ENCODE measurements around the gene CDH4. TPM values are rescaled to one million over a fixed set of nuclear protein-coding genes. Genes with fewer than 3 reads are reported as not detected.

The CDH4 gene
- total and polyA plus RNA-seq, 2 of the 8 experiments (the other 6 are each of a cell fraction or from before 2014, with no cell fraction given) = 4.3 to 7.9 TPM

GRCh38 chr20:61855286-61855685, 603.2 kb downstream of the CDH4 start:
- Histone ChIP-seq H4K20me1 (replicated peaks in 1 of 2; ENCODE audit: control insufficient read depth in 1 of 2, insufficient read depth in 2 of 2, low read length in 2 of 2) (peaks cover 1 to 2% of the 10 kb centered on the region in 2 experiments), H3K18ac (ENCODE audit: extremely low read depth, low read length) (no peak overlapping the region), H2BK12ac (ENCODE audit: low read depth, low read length) (no peak overlapping the region), H4K5ac (ENCODE audit: insufficient read length, low read depth, low read length) (no peak overlapping the region), H3K36me3 (ENCODE audit: control insufficient read depth in 2 of 4, insufficient read depth in 4 of 4, low read length in 3 of 4) (no peaks in the 10 kb centered on the region), H2BK5ac (ENCODE audit: low read depth, low read length) (no peak overlapping the region), H2AK5ac (ENCODE audit: low read depth, low read length) (no peak overlapping the region), H3K23ac (ENCODE audit: insufficient read length) (no peak overlapping the region), H3K14ac (ENCODE audit: insufficient read length) (no peak overlapping the region), H3K9me3 (ENCODE audit: insufficient read depth in 2 of 2, low read depth in 1 of 2, low read length in 1 of 2) (no peaks in the 10 kb centered on the region; a peak in 1 of 4 replicates), H4K91ac (replicated peaks; ENCODE audit: insufficient read length, low read length) (no peak overlapping the region), H3K9ac (replicated peaks in 1 of 4; ENCODE audit: extremely low read depth in 1 of 4, low read depth in 3 of 4, low read length in 3 of 4) (no peak overlapping the region), H2AFZ (ENCODE audit: low read length) (no peak overlapping the region), H2BK15ac (ENCODE audit: low read length) (no peak overlapping the region), H3K79me1 (ENCODE audit: low read depth, low read length) (no peaks in the 10 kb centered on the region; the same call in 1 of the 2 replicates), H3K4ac (replicated peaks; ENCODE audit: insufficient read length, low read depth, low read length) (no peak overlapping the region), H3K56ac (replicated peaks; ENCODE audit: insufficient read length, low read depth, low read length) (no peak overlapping the region), H2BK20ac (ENCODE audit: low read length) (no peak overlapping the region), H3K4me1 (replicated peaks in 1 of 4; ENCODE audit: control insufficient read depth in 3 of 4, insufficient read depth in 4 of 4, low read length in 3 of 4) (no peaks in the 10 kb centered on the region), H3K4me3 (ENCODE audit: extremely low read depth in 1 of 4, insufficient read depth in 2 of 4, low read depth in 3 of 4, low read length in 4 of 4) (no peak overlapping the region), H4K8ac (ENCODE audit: extremely low read depth, insufficient read depth, low read length) (no peak overlapping the region), H3K79me2 (ENCODE audit: control insufficient read depth in 1 of 2, insufficient read depth in 2 of 2, low read length in 2 of 2) (no peaks in the 10 kb centered on the region), H2BK120ac (replicated peaks; ENCODE audit: low read depth, low read length) (no peak overlapping the region), H3K27ac (ENCODE audit: low read depth, low read length) (no peak overlapping the region), H3K4me2 (ENCODE audit: insufficient read depth in 1 of 2, low read depth in 2 of 2, low read length in 2 of 2) (no peak overlapping the region), H3K27me3 (replicated peaks in 1 of 4; ENCODE audit: control insufficient read depth in 3 of 4, extremely low read depth in 1 of 4, insufficient read depth in 3 of 4, low read length in 3 of 4) (no peaks in the 10 kb centered on the region), H3K23me2 (ENCODE audit: low read depth, low read length) (peaks cover 8% of the 10 kb centered on the region; the same call in 1 of the 2 replicates)
- FAIRE-seq = no peak
- WGBS, 2 experiments (ENCODE audit: extremely low coverage in 1 of 2, insufficient coverage in 1 of 2, insufficient read length in 1 of 2, insufficient replicate concordance in 2 of 2, low coverage in 1 of 2, low lambda C conversion rate in 2 of 2, missing lambda C conversion rate in 1 of 2) = 82% methylated on average over 8 of the region's 8 CpGs; no CpG with 5 or more reads in 1 of the 2 experiments
- DNase-seq (ENCODE audit: low read depth in 1 of 2, low spot score in 2 of 2) = no peak
- CTCF ChIA-PET (ENCODE audit: partially characterized antibody) = no interaction called here
- POLR2A ChIA-PET (ENCODE audit: partially characterized antibody) = no interaction called here
- TF ChIP-seq EGR1 (IDR thresholded peaks at IDR 0.05; ENCODE audit: borderline replicate concordance, low read depth, low read length) (no peak), MAFK (IDR thresholded peaks at IDR 0.05; ENCODE audit: low read depth, low read length) (no peak), CBX8 (IDR thresholded peaks at IDR 0.05; ENCODE audit: borderline replicate concordance, low read depth, low read length) (no peak), BACH1 (IDR thresholded peaks at IDR 0.05; ENCODE audit: low read length) (no peak)
- TF ChIP-seq, protein P1, sequence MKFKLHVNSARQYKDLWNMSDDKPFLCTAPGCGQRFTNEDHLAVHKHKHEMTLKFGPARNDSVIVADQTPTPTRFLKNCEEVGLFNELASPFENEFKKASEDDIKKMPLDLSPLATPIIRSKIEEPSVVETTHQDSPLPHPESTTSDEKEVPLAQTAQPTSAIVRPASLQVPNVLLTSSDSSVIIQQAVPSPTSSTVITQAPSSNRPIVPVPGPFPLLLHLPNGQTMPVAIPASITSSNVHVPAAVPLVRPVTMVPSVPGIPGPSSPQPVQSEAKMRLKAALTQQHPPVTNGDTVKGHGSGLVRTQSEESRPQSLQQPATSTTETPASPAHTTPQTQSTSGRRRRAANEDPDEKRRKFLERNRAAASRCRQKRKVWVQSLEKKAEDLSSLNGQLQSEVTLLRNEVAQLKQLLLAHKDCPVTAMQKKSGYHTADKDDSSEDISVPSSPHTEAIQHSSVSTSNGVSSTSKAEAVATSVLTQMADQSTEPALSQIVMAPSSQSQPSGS (IDR thresholded peaks at IDR 0.05; ENCODE audit: low read length) = no peak

Measured in H1 (cell line).